NT2/D1 (cell line): ENCODE measurements around the gene ALMS1.
"Not testable (repeated sequence)": the region's sequence is repeated elsewhere in the genome, so short reads cannot be mapped to it uniquely, and the experiment has no call there.

Source experiments
- SUZ12 ChIP-seq: IDR thresholded peaks from 2 replicates; pipeline ENCODE4 v1.6.1; 2011; ENCODE audit not compliant: insufficient read length, insufficient read depth; ENCODE audit errors: extremely low read depth
- ZNF274 ChIP-seq: IDR thresholded peaks from 2 replicates; pipeline ENCODE4 v1.6.1; 2011; ENCODE audit warnings: mild to moderate bottlenecking, low read depth, low read length

- not testable (repeated sequence) for TF ChIP-seq ZNF274, SUZ12
Observed at GRCh38 chr2:73344747-73345146, 40.9 kb upstream of the ALMS1 start.
